Fibroblast of lung (primary cell): Measurements from ENCODE around the gene PPIF.

Experiments used
- EZH2 ChIP-seq: IDR thresholded peaks from 2 replicates; pipeline ENCODE4 v1.5.1; 2012; ENCODE audit warnings: low read length, control low read depth, mild to moderate bottlenecking; ENCODE audit errors: missing control alignments
- TF ChIP-seq, protein P1 (sequence below), 2 donors: IDR thresholded peaks in 1 of 2; conservative IDR thresholded peaks in 1 of 2; 1 replicate in 1 of 2; 2 replicates in 1 of 2; pipeline ENCODE4 v1.5.1; 2011 to 2012; ENCODE audit warnings: low read length in 2 of 2, control low read depth in 1 of 2, inconsistent platforms in 1 of 2, low read depth in 1 of 2, mild to moderate bottlenecking in 1 of 2

DNA sequence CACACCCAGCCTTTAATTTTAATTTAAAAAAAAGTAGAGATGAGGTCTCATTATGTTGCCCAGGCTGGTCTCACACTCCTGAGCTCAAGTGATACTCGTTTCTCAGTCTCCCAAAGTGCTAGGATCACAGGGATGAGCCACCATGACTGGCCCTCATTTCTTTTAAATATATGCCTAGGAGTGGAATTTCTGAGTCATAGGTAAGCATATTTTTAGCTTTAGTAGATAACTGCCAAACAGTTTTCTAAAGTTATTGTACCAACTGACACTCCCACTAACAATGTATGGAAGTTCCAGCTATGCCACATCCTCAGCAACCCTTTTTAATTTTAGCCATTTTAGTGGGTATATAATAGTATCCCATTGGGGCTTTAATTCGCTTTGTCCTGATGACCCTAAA is 13.8 kb upstream of the PPIF start:
- TF ChIP-seq, protein P1, sequence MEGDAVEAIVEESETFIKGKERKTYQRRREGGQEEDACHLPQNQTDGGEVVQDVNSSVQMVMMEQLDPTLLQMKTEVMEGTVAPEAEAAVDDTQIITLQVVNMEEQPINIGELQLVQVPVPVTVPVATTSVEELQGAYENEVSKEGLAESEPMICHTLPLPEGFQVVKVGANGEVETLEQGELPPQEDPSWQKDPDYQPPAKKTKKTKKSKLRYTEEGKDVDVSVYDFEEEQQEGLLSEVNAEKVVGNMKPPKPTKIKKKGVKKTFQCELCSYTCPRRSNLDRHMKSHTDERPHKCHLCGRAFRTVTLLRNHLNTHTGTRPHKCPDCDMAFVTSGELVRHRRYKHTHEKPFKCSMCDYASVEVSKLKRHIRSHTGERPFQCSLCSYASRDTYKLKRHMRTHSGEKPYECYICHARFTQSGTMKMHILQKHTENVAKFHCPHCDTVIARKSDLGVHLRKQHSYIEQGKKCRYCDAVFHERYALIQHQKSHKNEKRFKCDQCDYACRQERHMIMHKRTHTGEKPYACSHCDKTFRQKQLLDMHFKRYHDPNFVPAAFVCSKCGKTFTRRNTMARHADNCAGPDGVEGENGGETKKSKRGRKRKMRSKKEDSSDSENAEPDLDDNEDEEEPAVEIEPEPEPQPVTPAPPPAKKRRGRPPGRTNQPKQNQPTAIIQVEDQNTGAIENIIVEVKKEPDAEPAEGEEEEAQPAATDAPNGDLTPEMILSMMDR (conservative IDR thresholded peaks at IDR 0.05 in 1 of 2, IDR thresholded peaks at IDR 0.05 in 1 of 2; ENCODE audit: low read depth in 1 of 2, low read length in 2 of 2) = no peak
- TF ChIP-seq EZH2 = no peak
